Esophagus squamous epithelium (tissue), 5 donors: ENCODE measurements around the gene TULP3. TPM values are rescaled to one million over a fixed set of nuclear protein-coding genes. Genes with fewer than 3 reads are reported as not detected.

Experiments used
- DNase-seq: peaks from one replicate; lab custom pipeline; 2025; lab: John Stamatoyannopoulos, UW
- H3K27ac ChIP-seq, 4 donors: fragments of 200-600 bp; sonication (generic); one replicate each; pipeline ENCODE4 v1.5.1; 2016 to 2019; ENCODE audit warnings: mild to moderate bottlenecking in 1 of 4
- H3K27me3 ChIP-seq, 4 donors: fragments of 200-600 bp; sonication (generic); 1 replicate in 3 of 4; 2 replicates in 1 of 4; pipeline versions ENCODE4 v1.5.1 to v1.6.0; 2017 to 2021; ENCODE audit warnings: antibody characterized with exemption in 1 of 4
- H3K36me3 ChIP-seq, 3 donors: fragments of 200-600 bp; sonication (generic); one replicate each; pipeline ENCODE4 v1.5.1; 2016 to 2019
- H3K4me1 ChIP-seq, 3 donors: fragments of 200-600 bp; sonication (generic); one replicate each; pipeline ENCODE4 v1.5.1; 2017 to 2019
- H3K4me3 ChIP-seq, 4 donors: fragments of 200-600 bp; sonication (generic); 1 replicate in 3 of 4; 2 replicates in 1 of 4; pipeline ENCODE4 v1.5.1; 2016 to 2019; ENCODE audit warnings: mild to moderate bottlenecking in 2 of 4, moderate library complexity in 1 of 4
- H3K9me3 ChIP-seq, 3 donors: fragments of 200-600 bp; sonication (generic); one replicate each; pipeline ENCODE4 v1.5.1; 2016 to 2019
- POLR2A ChIP-seq, 4 donors: fragments of 450-650 bp; IDR thresholded peaks; one replicate each; pipeline ENCODE4 v1.6.1; 2017; ENCODE audit warnings: antibody characterized with exemption in 4 of 4, mild to moderate bottlenecking in 4 of 4, moderate library complexity in 3 of 4
- WGBS, 2 donors: methylation state at CpG; one replicate each; pipeline ENCODE4 v1.1.5; 2018; 5-methylcytosine and 5-hydroxymethylcytosine counted together
- intact Hi-C: fragments of 100-400 bp; cut with DNase I; formaldehyde crosslinking; loops from one replicate; pipeline ENCODE4 v1.15.0; 2022
- small RNA-seq, 4 donors: library from RNA; depleted of rRNA; stranded (forward); fragments of <200 nt; gene quantifications; one replicate each; pipeline ENCODE3, GENCODE V24; 2016
- total RNA-seq, 4 donors: library from RNA; depleted of rRNA; stranded (reverse); fragments of >200 nt; gene quantifications; one replicate each; pipeline ENCODE4 v1.1.0, GENCODE V29; 2016
- TF ChIP-seq, protein P1 (sequence below), 6 experiments: fragments of 450-650 bp in 4 of 6; fragments of 200-600 bp in 2 of 6; sonication (generic) in 2 of 6; IDR thresholded peaks; one replicate each; pipeline ENCODE4 v1.5.1; 2016 to 2019; ENCODE audit warnings: antibody characterized with exemption in 6 of 6, mild to moderate bottlenecking in 4 of 6, moderate library complexity in 4 of 6
- donor health status: DM: yes; HTN: yes; CAD: no.

Gene TULP3
- total RNA-seq, 4 donors from 2014 or later = 13.1 to 26.1 (median 19.8) TPM

DNA sequence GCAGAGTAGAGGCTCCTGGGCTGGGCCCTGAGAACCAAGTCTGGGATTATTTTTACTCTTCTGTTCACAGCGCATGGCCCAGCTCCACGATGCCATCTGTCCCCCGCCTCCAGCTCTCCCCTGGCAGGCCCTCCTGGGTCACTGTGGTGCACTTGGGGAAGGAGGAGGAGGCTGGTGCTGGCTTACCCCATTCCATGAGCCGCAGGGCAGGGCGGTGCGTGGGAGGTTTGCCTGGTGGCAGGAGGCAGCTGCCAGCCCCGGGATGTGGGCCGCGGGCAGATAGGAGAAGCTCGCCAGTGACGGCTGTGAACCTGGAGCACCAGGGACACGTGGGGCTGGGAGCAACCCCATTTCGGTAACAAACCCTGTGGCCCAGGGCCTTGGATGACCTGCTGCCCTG is 91.7 kb downstream of the TULP3 start:
- DNase-seq = no peak
- WGBS, 2 donors = 82 to 94% methylated on average over 3 to 6 of the region's 13 CpGs
- H3K36me3 ChIP-seq = no peaks in the 10 kb centered on the region
- no peaks in the 10 kb centered on the region for H3K27me3 ChIP-seq
- H3K27ac ChIP-seq = no peak overlapping the region
- intact Hi-C loops = no loop called here
- no peaks in the 10 kb centered on the region for H3K4me1 ChIP-seq
- no peak overlapping the region for H3K4me3 ChIP-seq
- TF ChIP-seq POLR2A (IDR thresholded peaks at IDR 0.05) = no peak
- TF ChIP-seq, protein P1, sequence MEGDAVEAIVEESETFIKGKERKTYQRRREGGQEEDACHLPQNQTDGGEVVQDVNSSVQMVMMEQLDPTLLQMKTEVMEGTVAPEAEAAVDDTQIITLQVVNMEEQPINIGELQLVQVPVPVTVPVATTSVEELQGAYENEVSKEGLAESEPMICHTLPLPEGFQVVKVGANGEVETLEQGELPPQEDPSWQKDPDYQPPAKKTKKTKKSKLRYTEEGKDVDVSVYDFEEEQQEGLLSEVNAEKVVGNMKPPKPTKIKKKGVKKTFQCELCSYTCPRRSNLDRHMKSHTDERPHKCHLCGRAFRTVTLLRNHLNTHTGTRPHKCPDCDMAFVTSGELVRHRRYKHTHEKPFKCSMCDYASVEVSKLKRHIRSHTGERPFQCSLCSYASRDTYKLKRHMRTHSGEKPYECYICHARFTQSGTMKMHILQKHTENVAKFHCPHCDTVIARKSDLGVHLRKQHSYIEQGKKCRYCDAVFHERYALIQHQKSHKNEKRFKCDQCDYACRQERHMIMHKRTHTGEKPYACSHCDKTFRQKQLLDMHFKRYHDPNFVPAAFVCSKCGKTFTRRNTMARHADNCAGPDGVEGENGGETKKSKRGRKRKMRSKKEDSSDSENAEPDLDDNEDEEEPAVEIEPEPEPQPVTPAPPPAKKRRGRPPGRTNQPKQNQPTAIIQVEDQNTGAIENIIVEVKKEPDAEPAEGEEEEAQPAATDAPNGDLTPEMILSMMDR (IDR thresholded peaks at IDR 0.05) = no peak
- H3K9me3 ChIP-seq = no peaks in the 10 kb centered on the region

DNA sequence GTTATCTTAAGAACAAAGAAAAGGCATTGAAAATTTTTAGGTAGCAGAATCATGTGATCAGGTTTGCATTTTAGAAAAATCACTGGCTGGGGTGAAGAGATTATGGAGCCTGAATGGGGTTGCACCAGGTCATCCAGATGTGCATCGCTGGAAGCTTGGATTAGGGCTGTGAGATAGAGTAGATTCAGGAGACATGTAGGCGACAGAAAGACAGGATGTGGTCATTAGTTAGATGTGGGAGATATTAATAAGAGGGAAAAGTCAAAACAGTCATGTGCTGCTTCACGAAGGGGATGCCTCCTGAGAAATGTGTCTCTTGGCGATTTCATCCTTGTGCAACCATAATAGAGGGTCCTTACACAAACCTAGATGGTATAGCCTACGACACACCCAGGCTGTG is 93.6 kb downstream of the TULP3 start:
- Histone ChIP-seq H3K36me3 (no peaks in the 10 kb centered on the region), H3K27ac (no peak overlapping the region), H3K4me3 (no peak overlapping the region), H3K4me1 (no peaks in the 10 kb centered on the region), H3K27me3 (no peaks in the 10 kb centered on the region), H3K9me3 (no peaks in the 10 kb centered on the region)
- TF ChIP-seq POLR2A (IDR thresholded peaks at IDR 0.05) = no peak
- WGBS, 2 donors = 71 to 73% methylated on average over 5 of the region's 5 CpGs
- DNase-seq = no peak
- intact Hi-C loops = no loop called here

DNA sequence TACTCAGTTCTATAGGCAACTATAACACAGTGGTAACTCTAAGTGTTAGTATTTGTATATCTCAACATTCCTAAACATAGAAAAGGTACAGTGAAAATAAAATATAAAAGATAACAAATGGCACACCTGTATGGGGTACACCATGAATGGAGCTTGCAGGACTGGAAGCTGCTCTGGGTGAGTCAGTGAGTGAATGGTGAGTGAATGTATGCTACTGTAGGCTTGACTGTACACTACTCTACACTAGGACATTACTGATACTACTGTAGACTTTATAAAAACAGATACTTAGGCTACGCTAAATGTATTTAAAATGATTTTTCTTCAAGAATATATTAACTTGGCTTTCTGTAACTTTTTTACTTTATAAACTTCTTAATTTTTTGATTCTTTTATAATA is 94.0 kb downstream of the TULP3 start:
- intact Hi-C loops = no loop called here
- TF ChIP-seq, protein P1 (IDR thresholded peaks at IDR 0.05) = no peak
- no peak for TF ChIP-seq POLR2A (IDR thresholded peaks at IDR 0.05)
- 91 to 96% methylated on average over 1 of the region's 1 CpG for WGBS, 2 donors

DNA sequence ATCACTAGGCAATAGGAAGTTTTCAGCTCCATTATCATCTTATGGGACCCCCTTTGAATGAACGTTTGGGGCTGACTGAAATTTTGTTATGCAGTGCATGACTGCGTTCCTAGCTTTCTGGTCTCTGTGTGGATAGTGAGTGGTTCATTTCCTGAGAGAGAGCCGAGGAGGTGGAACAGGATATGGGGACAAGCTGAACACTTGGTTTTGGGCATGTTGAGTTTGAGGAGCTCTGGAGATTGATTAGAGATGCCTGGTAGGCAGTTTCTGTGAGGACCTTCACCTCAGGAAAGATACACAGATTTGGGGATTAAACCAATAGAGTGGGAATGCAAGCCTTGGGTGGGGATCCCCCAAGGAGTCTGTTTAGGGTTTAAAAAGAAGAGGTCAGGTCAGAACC is 96.2 kb downstream of the TULP3 start:
- no peaks in the 10 kb centered on the region for H3K36me3 ChIP-seq
- H3K9me3 ChIP-seq = no peaks in the 10 kb centered on the region
- H3K4me1 ChIP-seq = no peaks in the 10 kb centered on the region
- TF ChIP-seq, protein P1 (IDR thresholded peaks at IDR 0.05) = no peak
- TF ChIP-seq POLR2A (IDR thresholded peaks at IDR 0.05) = no peak
- H3K27ac ChIP-seq = no peak overlapping the region
- 77 to 88% methylated on average over 3 of the region's 3 CpGs for WGBS, 2 donors
- intact Hi-C loops = no loop called here
- H3K27me3 ChIP-seq = no peaks in the 10 kb centered on the region
- DNase-seq = no peak
- no peak overlapping the region for H3K4me3 ChIP-seq

More for the DNA sequence above, 94.0 kb downstream of the TULP3 start:
- Histone ChIP-seq H3K4me3 (no peak overlapping the region), H3K36me3 (no peaks in the 10 kb centered on the region), H3K9me3 (no peaks in the 10 kb centered on the region), H3K27ac (no peak overlapping the region), H3K27me3 (no peaks in the 10 kb centered on the region), H3K4me1 (no peaks in the 10 kb centered on the region)
- DNase-seq = no peak

DNA sequence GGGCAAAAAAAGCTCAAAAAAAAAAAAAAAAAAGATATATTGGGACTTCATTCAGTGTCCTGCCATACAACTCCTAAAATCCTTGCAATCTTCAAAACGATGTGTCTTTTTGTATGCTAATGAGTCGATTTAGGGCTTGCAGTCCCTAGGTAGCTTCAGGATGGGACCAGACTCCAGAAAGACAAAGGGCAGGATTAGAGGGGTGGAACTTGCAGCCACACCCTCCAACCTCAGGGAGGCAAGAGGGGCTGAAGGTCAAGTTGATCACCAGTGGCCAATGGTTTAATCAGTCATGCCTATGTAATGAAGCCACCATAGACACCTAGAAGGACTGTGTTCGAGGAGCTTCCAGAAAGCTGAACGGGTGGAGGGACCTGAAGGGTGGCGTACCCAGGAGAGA is 97.8 kb downstream of the TULP3 start:
- no peak for DNase-seq
- Histone ChIP-seq H3K4me3 (no peak overlapping the region), H3K27me3 (no peaks in the 10 kb centered on the region), H3K9me3 (no peaks in the 10 kb centered on the region), H3K4me1 (no peaks in the 10 kb centered on the region), H3K27ac (no peak overlapping the region), H3K36me3 (no peaks in the 10 kb centered on the region)
- no peak for TF ChIP-seq POLR2A (IDR thresholded peaks at IDR 0.05)
- TF ChIP-seq, protein P1 (IDR thresholded peaks at IDR 0.05) = no peak
- intact Hi-C loops = no loop called here
- 91 to 93% methylated on average over 4 to 5 of the region's 5 CpGs for WGBS, 2 donors

Small RNA genes within 50 kb of the gene (small RNA-seq; reads per million reads assigned to genes)
- gene RNU6-1315P = 0 to 0.30 (median 0) reads per million in 4 donors

Other genes starting within 250 kb of the TULP3 start
- gene FKBP4, start 95.9 kb upstream of the TULP3 start, total RNA-seq = 10 to 100 TPM; 55.9 to 86.2 (median 62.8) TPM
- gene ITFG2, start 78.2 kb upstream of the TULP3 start, total RNA-seq = 10 to 100 TPM; 14.3 to 27.5 (median 15.7) TPM
- gene NRIP2, start 55.9 kb upstream of the TULP3 start, total RNA-seq = 1 to 10 TPM in 1 of 4 donors, under 1 TPM in 1, not detected in 2; 0.38 to 1.6 TPM
- gene TEX52, start 33.9 kb upstream of the TULP3 start, total RNA-seq = not detected
- gene FOXM1, start 13.7 kb upstream of the TULP3 start, total RNA-seq = 10 to 100 TPM in 3 of 4 donors, 1 to 10 TPM in 1; 5.9 to 28.7 (median 14.2) TPM
- gene RHNO1, start 13.7 kb upstream of the TULP3 start, total RNA-seq = 10 to 100 TPM; 15.1 to 20.0 (median 18.6) TPM
- 10 to 100 TPM; 10.7 to 16.6 (median 13.5) TPM for gene TEAD4, start 68.5 kb downstream of the TULP3 start, total RNA-seq
- gene TSPAN9, start 186.5 kb downstream of the TULP3 start, total RNA-seq = 10 to 100 TPM; 10.6 to 23.7 (median 17.6) TPM